ENCODE measurements around the gene ALDH8A1.

DNA sequence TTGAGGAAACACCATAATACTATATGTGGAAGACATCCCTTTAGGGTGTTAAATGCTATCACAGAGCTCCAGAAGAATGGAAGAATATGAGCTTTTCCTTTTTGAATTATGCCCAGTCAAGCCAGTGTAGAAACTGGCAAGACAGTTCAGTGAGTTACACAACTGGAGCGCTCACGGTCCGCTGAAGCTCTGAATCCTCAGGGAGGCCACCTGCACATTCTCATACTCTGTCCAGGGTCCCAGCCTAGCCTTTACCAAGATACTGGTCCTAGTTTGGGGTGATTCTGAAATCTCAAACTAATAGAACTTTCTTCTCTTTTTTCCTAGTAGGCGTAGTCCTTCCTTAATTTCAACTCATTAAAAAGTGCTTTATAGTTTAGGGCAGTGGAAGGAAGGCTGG lies 51.3 kb downstream of the ALDH8A1 start:
- TF ChIP-seq, protein P1, sequence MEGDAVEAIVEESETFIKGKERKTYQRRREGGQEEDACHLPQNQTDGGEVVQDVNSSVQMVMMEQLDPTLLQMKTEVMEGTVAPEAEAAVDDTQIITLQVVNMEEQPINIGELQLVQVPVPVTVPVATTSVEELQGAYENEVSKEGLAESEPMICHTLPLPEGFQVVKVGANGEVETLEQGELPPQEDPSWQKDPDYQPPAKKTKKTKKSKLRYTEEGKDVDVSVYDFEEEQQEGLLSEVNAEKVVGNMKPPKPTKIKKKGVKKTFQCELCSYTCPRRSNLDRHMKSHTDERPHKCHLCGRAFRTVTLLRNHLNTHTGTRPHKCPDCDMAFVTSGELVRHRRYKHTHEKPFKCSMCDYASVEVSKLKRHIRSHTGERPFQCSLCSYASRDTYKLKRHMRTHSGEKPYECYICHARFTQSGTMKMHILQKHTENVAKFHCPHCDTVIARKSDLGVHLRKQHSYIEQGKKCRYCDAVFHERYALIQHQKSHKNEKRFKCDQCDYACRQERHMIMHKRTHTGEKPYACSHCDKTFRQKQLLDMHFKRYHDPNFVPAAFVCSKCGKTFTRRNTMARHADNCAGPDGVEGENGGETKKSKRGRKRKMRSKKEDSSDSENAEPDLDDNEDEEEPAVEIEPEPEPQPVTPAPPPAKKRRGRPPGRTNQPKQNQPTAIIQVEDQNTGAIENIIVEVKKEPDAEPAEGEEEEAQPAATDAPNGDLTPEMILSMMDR (IDR thresholded peaks at IDR 0.05), result no peak
- no peak for TF ChIP-seq POLR2A (IDR thresholded peaks at IDR 0.05)
